HL-60/S4 treated with phorbol 12-myristate 13-acetate at 8.2 ng/mL for 4 days and 3 days (cell line): ENCODE data around the gene UBE2Q1.

ENCODE experiments used
- in situ Hi-C: fragments of 300-500 bp; cut with MboI; formaldehyde crosslinking; loops from 2 replicates; pipeline ENCODE4 v1.15.0; 2022; ENCODE audit warnings: low sequenced_read_pairs

UBE2Q1 gene

GRCh38 chr1:154577346-154578057 lies 19.0 kb upstream of the UBE2Q1 start:
- in situ Hi-C loops: no loop called here

GRCh38 chr1:154575951-154576566 lies 17.6 kb upstream of the UBE2Q1 start:
- in situ Hi-C loops: no loop called here

- in situ Hi-C loops: no loop called here
Observed at GRCh38 chr1:154575147-154575927, 16.9 kb upstream of the UBE2Q1 start.

- in situ Hi-C loops: no loop called here
Observed at GRCh38 chr1:154574716-154575115, 16.3 kb upstream of the UBE2Q1 start.

GRCh38 chr1:154573168-154573510 lies 14.7 kb upstream of the UBE2Q1 start:
- in situ Hi-C loops: no loop called here

GRCh38 chr1:154572468-154573167 lies 14.2 kb upstream of the UBE2Q1 start:
- in situ Hi-C loops: no loop called here

- in situ Hi-C loops: no loop called here
Observed at GRCh38 chr1:154571964-154572288, 13.5 kb upstream of the UBE2Q1 start.

- in situ Hi-C loops: no loop called here
Observed at GRCh38 chr1:154571244-154571963, 12.9 kb upstream of the UBE2Q1 start.

GRCh38 chr1:154568157-154568815 lies 9.8 kb upstream of the UBE2Q1 start:
- in situ Hi-C loops: no loop called here

GRCh38 chr1:154567386-154568156 lies 9.1 kb upstream of the UBE2Q1 start, which contains the start of gene CHRNB2:
TSS of gene CHRNB2 (plus strand) at chr1:154567778. CDS start at chr1:154568045, 267 bp downstream.
- in situ Hi-C loops: no loop called here

- in situ Hi-C loops: no loop called here
Observed at GRCh38 chr1:154565876-154566275, 7.4 kb upstream of the UBE2Q1 start.

GRCh38 chr1:154559466-154560044 lies 1.1 kb upstream of the UBE2Q1 start:
- in situ Hi-C loops: no loop called here

GRCh38 chr1:154558720-154559465 lies 431 bp upstream of the UBE2Q1 start:
- in situ Hi-C loops: no loop called here

GRCh38 chr1:154557248-154557938 lies 1.1 kb downstream of the UBE2Q1 start:
- in situ Hi-C loops: no loop called here

- in situ Hi-C loops: no loop called here
Observed at GRCh38 chr1:154556422-154556821, 2.0 kb downstream of the UBE2Q1 start.

- in situ Hi-C loops: no loop called here
Observed at GRCh38 chr1:154553056-154554030, 5.1 kb downstream of the UBE2Q1 start.

- in situ Hi-C loops: no loop called here
Observed at GRCh38 chr1:154552036-154552435, 6.4 kb downstream of the UBE2Q1 start.
